DMS53 (cell line): Measurements from ENCODE around the gene GNA15.

ENCODE experiments used
- DNase-seq: peaks from one replicate; lab custom pipeline; 2025; lab: John Stamatoyannopoulos, UW

GNA15 gene

GRCh38 chr19:3106509-3107141, 29.2 kb upstream of the GNA15 start:
- no peak for DNase-seq

GRCh38 chr19:3107658-3108057, 28.2 kb upstream of the GNA15 start:
- no peak for DNase-seq

- peak; percentile 78 for DNase-seq
Measured at GRCh38 chr19:3108775-3109174, 27.1 kb upstream of the GNA15 start.

- DNase-seq = no peak
Measured at GRCh38 chr19:3109491-3109890, 26.3 kb upstream of the GNA15 start.

GRCh38 chr19:3110126-3110825, 25.6 kb upstream of the GNA15 start:
- DNase-seq = no peak

- DNase-seq = no peak
Measured at GRCh38 chr19:3111586-3112247, 24.1 kb upstream of the GNA15 start.

GRCh38 chr19:3112375-3113099, 23.3 kb upstream of the GNA15 start:
- DNase-seq = no peak

- DNase-seq = no peak
Measured at GRCh38 chr19:3113100-3114017, 22.5 kb upstream of the GNA15 start.

GRCh38 chr19:3114018-3114726, 21.7 kb upstream of the GNA15 start:
- no peak for DNase-seq

- DNase-seq = no peak
Measured at GRCh38 chr19:3114811-3115210, 21.0 kb upstream of the GNA15 start.

GRCh38 chr19:3115411-3115810, 20.4 kb upstream of the GNA15 start:
- DNase-seq = no peak

- no peak for DNase-seq
Measured at GRCh38 chr19:3115916-3116602, 19.8 kb upstream of the GNA15 start.

GRCh38 chr19:3116621-3117020, 19.2 kb upstream of the GNA15 start:
- DNase-seq = no peak

GRCh38 chr19:3117716-3118115, 18.1 kb upstream of the GNA15 start:
- DNase-seq = no peak

- DNase-seq = no peak
Measured at GRCh38 chr19:3118232-3119070, 17.4 kb upstream of the GNA15 start.

- no peak for DNase-seq
Measured at GRCh38 chr19:3119071-3119595, 16.7 kb upstream of the GNA15 start.

GRCh38 chr19:3119693-3120380, 16.0 kb upstream of the GNA15 start:
- DNase-seq = no peak

- no peak for DNase-seq
Measured at GRCh38 chr19:3120611-3121276, 15.1 kb upstream of the GNA15 start.
